ENCODE measurements around the gene KCNJ15. TPM values are rescaled to one million over a fixed set of nuclear protein-coding genes. Genes with fewer than 3 reads are reported as not detected.

Gene KCNJ15
- total and polyA plus RNA-seq, 2 experiments from 2014 or later = not detected

DNA sequence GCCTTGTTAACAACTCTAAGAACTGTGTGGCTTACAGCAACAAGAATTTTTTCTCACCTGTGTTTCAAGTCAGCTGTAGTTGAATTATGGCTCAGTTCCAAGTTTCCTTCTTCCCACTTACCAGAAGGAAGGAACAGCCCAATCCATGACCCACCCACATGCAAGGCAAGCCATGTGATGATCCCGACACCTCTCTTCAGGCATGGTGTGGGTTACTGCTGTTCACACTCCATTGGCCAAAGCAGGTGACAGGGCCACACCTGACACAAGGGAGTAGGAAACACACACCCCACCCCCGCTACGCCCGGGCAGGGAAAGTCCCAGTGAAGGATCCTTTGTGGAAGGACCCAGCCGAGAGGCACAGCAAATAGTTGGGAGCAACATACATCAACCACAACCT is 36.3 kb downstream of the KCNJ15 start (continued):
- TF ChIP-seq ZNF462 (CRISPR knock-in tag; IDR thresholded peaks at IDR 0.05) (no peak), CTCF (conservative IDR thresholded peaks at IDR 0.05; ENCODE audit: low read depth in 2 of 2) (no peak), JUNB (IDR thresholded peaks at IDR 0.05; ENCODE audit: unreplicated experiment) (no peak), STAT1 (IDR thresholded peaks at IDR 0.05; ENCODE audit: unreplicated experiment) (no peak)
- TF ChIP-seq, protein P1, sequence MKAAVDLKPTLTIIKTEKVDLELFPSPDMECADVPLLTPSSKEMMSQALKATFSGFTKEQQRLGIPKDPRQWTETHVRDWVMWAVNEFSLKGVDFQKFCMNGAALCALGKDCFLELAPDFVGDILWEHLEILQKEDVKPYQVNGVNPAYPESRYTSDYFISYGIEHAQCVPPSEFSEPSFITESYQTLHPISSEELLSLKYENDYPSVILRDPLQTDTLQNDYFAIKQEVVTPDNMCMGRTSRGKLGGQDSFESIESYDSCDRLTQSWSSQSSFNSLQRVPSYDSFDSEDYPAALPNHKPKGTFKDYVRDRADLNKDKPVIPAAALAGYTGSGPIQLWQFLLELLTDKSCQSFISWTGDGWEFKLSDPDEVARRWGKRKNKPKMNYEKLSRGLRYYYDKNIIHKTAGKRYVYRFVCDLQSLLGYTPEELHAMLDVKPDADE (IDR thresholded peaks at IDR 0.05) = no peak

DNA sequence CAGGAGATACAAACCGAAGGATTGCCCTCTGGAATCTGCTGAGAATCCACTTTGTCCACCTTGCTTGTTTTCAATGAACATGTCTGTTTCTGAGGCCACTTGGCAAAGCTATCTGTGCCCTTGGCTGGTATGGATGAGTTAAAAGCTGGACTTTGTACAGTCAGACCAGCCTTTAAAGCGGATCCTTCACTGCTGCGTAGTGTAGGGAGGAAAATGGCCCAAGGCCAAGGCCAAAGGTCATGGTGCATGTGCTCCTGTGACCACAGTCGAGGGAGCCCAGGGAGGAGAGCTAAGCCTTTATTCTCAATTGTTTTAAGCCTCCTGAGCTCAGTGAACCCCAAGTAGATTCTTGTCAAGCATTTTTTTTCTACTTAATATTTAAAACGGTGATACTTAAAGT is 37.0 kb downstream of the KCNJ15 start:
- Mint-ChIP-seq H3K9me3 (no peaks in the 10 kb centered on the region), H3K36me3 (ENCODE audit: low read depth) (no peaks in the 10 kb centered on the region), H3K27me3 (ENCODE audit: insufficient read depth, low read depth, poor library complexity) (no peaks in the 10 kb centered on the region), H3K27ac (no peak overlapping the region), H3K4me3 (no peak overlapping the region), H3K4me1 (peaks cover 29% of the 10 kb centered on the region; the same call in 2 of the 3 replicates)
- no peak for ATAC-seq
- no peaks in the 10 kb centered on the region for H3F3A ChIP-seq (replicated peaks; ENCODE audit: low read depth)
- H3K4me1 ChIP-seq (ENCODE audit: insufficient read depth) = peaks cover 23% of the 10 kb centered on the region
- H3K4me2 ChIP-seq = no peak overlapping the region
- H3K36me3 ChIP-seq (ENCODE audit: insufficient read depth) = no peaks in the 10 kb centered on the region
- H3K79me2 ChIP-seq (replicated peaks; ENCODE audit: insufficient read depth) = no peaks in the 10 kb centered on the region
- 0 out of 2 replicates have a peak, but pooled peaks cover 3% of the 10 kb centered on the region for H3K9me2 ChIP-seq (ENCODE audit: insufficient read depth)
- H2AFZ ChIP-seq = no peak overlapping the region
- H3K27ac ChIP-seq (ENCODE audit: low read depth) = no peak overlapping the region
- H3K27me3 ChIP-seq (ENCODE audit: insufficient read depth) = no peaks in the 10 kb centered on the region
- H3K4me3 ChIP-seq = no peak overlapping the region
- DNase-seq (ENCODE audit: low spot score) = no peak
- H4K20me1 ChIP-seq (replicated peaks; ENCODE audit: insufficient read depth) = no peaks in the 10 kb centered on the region
- TF ChIP-seq, protein P1 (IDR thresholded peaks at IDR 0.05) = no peak
- TF ChIP-seq ZNF331 (CRISPR knock-in tag; IDR thresholded peaks at IDR 0.05; ENCODE audit: low read depth) (no peak), CTCF (conservative IDR thresholded peaks at IDR 0.05; ENCODE audit: low read depth in 2 of 2) (no peak), NANOG (IDR thresholded peaks at IDR 0.05; ENCODE audit: borderline replicate concordance) (no peak)

Measured in GM23338 (cell line).